HG03354 (cell line): Measurements from ENCODE around the gene PLIN3.
A peak's percentile ranks its signal among the peaks of the same experiment; 100 is the strongest.
"Not testable (repeated sequence)": the region's sequence is repeated elsewhere in the genome, so short reads cannot be mapped to it uniquely, and the experiment has no call there.

Experiments used
- ATAC-seq: cut with Tn5 transposase; IDR thresholded peaks from one replicate; pipeline ENCODE4 v1.9.1; 2021; ENCODE audit warnings: mild to moderate bottlenecking; ENCODE audit not compliant: unreplicated experiment, poor library complexity, severe bottlenecking

Gene PLIN3

DNA sequence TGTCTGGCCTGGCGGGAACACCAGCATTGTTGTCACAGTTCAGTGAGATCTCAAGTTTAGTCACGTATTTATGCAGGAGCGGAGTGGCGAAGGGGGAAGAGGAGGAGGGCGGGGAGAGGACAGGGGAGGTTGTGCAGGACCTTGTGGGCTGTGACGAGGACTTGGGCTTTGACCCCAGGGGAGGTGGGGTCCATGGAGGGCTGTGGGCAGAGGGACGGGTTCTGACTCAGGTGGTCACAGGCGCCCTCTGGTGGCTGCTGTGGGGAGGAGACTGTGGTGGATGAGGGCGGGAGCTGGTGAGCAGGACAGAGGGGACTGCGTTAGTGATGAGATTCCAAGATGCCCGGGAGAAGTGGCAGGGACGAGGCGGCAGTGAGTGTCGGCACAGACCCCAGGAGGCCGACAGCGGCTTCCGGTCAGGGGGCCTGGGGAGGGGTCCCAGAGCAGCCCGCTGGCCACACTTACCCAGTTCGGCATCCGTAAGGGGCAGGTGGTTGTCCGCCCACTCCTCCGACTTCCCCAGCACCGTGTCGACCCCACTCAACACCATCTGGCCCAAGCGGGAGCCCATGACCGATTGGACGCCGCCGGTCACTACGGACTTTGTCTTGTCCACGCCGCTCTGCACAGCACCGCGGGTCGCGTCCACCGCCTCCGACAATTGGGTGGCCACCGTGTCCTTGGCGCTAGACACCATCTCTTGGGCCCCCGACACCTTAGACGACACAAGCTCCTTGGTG lies 15.7 kb downstream of the PLIN3 start:
- ATAC-seq, result peak; percentile 48

DNA sequence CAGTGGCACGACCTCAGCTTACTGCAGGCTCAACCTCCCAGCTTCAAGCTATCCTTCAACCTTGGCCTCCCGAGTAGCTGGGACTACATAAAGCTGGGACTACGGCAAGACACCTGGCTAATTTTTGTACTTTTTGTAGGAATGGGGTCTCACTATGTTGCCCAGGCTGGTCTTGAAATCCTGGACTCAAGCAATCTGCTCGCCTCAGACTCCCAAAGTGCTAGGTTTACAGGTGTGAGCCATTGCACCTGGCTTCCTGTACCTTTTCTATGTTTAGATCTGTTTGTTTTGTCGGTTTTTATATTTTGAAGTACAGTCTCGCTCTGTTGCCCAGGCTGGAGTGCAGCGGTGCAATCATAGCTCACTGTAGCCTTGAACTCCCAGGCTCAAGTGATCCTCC lies 18.4 kb downstream of the PLIN3 start:
- ATAC-seq, result no peak

DNA sequence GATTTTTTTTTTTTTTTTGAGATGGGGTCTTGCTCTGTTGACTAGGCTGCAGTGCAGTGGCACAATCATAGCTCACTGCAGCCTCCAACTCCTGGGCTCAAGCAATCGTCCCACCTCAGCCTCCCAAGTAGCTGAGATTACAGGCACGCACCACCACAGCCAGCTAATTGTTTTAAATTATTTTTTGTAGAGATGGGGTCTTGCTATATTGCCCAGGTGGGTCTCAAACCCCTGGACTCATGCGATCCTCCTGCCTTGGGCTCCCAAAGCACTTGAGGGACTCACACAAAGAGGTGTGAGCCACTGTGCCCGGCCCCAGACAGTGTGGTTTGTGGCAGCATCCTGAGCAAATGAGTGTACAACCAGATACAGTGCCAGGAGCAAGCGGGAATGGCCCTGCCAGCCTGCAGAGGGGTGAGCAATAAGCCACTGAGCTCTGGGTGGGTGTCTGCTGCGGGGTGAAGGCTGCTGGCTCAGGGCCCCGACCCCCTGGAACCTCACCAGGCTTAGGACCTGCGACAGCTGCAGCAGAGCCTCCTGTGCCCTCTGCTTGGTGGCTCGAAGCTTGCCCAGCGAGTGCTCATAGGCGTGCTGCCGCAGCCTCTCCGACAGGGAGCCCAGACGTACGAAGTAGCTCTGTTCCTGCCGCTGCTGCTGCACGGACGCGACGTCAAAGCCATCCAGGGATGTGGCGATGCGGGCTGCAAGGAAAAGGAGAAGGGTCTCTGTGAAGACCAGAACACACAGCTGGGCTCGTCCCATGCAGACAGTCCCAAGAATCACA lies 20.1 kb downstream of the PLIN3 start:
- ATAC-seq, result no peak

DNA sequence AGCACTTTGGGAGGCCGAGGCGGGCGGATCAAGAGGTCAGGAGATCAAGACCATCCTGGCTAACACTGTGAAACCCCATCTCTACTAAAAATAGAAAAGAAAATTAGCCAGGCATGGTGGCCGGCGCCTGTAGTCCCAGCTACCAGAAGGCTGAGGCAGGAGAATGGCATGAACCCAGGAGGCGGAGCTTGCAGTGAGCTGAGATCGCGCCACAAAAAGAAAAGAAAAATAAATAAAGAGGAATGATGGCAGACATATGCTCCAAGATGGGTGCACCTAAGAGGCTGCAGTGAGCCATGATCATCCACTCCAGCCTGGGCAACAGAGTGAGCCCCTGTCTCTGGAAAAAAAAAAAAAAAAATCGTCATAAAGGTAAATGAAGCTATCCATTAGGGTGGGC lies 21.5 kb downstream of the PLIN3 start:
- not testable (repeated sequence) for ATAC-seq

DNA sequence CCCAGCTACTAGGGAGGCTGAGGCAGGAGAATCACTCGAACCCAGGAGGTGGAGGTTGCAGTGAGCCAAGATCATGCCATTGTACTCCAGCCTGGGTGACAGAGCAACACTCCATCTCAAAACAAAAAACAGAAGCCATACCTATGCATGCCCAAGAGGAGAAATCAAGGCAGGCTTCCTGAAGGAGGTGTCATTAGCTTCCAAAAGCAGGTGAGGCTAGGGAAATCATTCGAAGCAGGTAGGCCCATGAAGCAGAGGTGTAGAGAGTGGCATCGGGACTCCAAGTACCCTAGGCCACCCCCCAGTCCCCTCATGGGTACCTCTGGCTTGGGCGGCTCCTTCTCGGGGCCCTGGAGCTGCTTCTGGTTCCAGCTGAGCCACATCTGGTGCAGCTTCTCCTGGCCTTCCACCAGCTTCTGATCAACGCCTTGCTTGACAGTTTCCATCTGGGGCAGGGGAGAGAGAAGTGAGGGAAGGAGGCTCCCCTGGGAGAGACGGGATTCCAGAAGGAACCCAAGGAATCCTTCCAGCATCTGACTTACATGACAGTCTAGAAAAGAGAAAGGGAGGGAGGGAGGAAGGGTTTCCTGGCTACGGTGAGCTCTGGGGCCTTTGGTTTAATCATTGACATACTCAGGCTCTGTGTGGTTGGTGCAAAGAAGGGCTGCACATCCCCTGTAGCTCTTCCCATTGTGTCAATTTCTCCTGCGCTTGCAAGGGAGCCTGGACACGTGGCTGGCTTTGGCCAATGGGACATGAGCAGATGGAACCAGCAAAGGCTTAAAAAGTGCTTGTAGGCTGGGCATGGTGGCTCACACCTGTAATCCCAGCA lies 22.9 kb downstream of the PLIN3 start:
- no peak for ATAC-seq

DNA sequence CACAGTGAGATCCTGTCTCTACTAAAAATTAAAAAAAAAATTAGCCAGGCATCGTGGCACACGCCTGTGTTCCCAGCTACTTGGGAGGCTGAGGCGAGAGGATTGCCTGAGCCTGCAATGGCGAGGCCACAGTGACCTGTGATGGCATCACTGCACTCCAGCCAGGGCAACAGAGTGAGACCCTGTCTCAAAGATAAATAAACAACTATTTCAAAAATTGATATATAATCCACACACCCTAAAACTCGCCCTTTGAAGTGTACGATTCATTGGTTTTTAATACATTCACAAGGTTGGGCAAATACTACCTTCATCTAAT lies 23.9 kb downstream of the PLIN3 start:
- ATAC-seq, result no peak

DNA sequence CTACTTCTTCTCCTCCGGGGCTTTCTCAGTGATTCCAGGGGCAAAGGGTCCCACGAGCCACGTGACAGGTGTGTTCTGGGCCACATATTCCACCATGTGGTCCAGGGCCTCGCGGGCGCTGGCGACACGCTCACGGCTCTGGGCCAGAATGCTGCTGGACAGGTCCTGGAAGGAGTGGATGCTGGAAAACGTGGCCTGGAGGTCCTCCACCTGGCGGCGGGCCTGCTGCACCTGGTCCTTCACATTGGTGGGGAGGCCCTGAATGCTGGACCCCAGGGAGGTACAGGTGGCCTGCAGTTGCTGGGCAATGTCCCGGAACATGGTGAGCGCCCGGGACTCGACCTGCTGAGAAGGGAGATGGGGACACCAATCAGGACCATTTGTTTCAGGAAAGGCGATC lies 28.3 kb downstream of the PLIN3 start:
- ATAC-seq, result no peak

DNA sequence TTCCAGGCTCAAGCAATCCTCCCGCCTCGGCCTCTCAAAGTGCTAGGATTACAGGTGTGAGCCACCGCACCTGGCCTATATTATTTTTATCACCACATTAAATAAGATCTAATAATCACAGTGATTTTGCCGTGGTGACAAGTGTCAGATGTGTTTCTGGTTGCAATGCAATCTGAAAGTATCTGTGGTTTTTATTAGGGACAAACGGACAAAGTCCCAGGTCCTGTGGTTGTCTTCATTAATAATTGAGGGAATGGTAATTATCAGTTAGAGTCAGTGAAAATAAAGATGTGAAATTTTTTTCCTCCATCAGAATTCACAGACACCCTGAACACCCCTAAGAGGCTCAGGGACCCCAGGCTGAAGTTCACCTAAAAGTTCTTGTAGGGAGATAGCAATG lies 34.7 kb downstream of the PLIN3 start:
- ATAC-seq, result no peak

DNA sequence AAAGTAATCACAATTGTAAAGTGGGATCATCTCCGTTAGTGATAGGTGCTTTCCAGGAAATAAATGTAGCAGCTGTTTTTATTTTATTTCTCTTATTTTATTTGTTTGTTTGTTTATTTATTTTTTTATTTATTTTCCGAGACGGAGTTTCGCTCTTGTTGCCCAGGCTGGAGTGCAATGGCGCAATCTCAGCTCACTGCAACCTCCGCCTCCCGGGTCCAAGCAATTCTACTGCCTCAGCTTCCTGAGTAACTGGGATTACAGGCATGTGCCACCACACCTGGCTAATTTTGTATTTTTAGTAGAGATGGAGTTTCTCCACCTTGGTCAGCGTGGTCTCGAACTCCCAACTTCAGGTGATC lies 35.5 kb downstream of the PLIN3 start:
- not testable (repeated sequence) for ATAC-seq

DNA sequence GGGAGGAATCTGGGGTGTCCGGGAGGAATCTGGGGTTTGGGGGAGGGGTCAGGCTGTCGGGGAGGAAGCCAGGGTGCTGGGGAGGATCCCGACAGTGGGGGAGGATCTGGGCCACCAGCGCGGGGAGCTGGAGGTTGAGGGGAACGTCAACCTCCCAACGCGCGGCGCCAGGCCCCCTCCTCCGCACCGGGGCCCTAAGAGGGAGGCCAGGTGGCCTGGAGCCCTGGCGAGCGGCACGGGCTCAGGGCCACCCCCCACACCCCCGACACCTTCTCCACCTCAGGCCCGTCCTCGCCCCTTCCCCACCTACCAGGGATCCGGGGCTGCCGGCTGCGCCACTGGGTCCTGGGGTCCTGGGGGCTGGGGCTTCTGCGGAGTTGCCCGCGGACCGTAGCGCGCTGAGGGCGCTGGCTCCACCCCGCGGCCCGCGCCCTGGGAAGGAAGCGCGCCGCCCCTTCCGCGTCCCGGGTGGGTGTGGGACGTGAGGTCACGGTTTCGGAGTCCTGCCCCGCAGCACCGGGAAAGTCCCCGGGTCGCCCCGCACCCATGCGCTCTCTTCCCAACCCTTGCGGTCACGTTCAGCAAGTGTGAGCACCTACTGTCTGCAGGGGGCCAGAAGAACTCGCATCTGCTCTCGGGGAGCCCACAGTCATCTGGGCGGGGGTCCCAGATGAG lies 36.0 kb downstream of the PLIN3 start, which contains the start of gene TICAM1:
TSS of gene TICAM1 (minus strand) at position 409 of the 675 bp plus-strand sequence. CDS start 13,335 bp downstream, outside the sequence.
- no peak for ATAC-seq

DNA sequence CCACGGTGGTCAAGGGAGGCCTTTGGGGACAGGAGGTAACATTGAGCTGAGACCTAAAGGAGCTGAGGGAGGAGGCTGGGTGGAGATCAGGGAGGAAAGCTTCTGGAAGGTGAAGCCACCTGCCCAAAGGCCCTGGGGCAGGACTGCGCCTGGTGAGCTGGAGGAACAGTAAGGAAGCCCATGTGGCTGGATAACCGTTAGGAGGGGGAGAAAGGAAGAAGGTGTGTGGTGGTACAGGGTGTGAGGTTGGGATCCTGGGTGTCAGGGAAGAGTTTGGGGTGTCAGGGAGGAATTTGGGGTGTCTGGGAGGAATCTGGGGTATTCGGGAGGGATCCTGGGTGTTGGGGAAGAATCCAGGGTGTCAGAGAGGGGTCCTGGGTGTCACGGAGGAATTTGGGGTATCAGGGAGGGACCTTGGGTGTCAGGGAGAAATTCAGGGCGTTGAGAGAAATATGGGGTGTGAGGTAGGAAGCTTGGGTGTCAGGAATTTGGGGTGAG lies 36.6 kb downstream of the PLIN3 start:
- no peak for ATAC-seq

DNA sequence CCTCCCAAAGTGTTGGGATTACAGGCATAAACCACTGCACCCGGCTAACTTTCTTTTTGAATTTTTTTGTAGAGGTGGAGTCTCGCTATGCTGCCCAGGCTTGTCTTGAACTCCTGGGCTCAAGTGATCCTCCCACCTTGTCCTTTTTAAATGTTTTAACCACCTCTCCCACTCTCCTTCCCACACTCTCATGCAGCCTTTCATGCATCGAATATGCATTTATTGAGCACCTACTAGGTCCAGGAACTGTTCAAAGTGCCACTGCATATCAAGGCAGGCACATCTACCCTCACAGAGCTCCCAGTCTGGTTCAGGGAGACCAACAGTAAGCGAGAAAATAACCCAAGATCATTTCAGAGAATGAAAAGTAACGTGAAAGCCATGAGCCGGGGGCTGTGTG lies 37.1 kb downstream of the PLIN3 start:
- ATAC-seq, result no peak

DNA sequence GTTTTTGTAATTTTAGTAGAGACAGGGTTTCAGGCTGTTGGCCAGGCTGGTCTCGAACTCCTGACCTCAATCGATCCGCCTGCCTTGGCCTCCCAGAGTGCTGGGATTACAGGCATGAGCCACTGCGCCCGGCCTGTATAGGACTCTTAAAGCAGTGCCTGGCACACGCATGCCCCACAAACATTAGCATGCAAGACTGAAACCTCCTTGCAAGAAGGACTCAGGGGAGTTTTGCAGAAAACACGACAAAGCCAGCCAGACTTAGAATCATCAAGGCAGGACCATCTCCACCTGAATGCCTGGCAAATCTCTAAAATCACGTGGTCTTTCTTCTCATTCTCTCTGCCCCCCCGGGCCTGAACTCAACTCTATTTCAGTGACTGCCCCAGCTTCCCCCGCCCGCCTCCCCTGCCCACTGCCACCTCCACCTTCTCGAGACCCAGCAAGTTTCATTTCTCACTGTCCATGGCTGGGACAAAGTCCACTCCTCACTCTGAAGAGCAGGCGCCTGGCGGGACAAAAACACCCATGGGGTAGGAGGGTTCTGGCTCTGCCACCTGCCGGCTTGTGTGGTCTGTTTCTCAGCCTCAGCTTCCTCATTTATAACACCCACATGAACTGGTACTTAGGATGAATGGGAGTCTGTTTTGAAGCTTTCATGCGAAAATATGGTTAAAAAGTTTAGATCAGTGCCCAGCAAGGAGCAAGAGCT lies 38.3 kb downstream of the PLIN3 start:
- no peak for ATAC-seq

DNA sequence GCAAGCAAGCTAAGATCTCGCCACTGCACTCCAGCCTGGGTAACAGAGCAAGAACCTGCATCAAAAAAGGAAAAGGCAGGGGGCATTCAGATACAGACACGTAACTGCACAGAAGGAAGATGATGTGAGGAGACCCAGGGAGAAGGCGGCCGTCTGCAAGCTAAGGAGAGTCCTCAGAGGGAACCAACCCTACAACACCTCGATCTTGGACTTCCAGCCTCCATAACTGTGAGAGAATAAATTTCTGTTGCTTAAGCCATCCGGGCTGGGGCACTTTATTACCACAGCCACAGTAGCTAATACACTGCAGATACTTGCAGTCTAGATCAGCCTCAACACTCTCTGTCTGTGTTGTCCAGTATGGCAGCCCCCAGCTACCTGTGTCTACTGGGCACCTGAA lies 43.9 kb downstream of the PLIN3 start:
- no peak for ATAC-seq

DNA sequence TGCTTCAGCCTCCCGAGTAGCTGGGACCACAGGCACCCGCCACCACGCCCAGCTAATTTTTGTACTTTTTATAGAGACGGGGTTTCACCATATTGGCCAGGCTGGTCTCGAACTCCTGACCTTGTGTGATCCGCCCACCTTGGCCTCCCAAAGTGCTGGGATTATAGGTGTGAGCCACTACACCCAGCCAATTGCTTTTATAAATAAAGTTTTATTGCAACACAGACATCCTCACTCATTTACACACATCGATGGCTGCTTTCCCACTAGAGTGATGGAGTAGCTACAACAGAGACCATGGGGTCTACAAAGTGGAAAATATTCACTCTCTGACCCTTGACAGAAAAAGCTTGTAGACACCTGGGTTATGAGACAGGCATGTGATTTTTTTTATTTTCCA lies 45.1 kb downstream of the PLIN3 start:
- not testable (repeated sequence) for ATAC-seq

DNA sequence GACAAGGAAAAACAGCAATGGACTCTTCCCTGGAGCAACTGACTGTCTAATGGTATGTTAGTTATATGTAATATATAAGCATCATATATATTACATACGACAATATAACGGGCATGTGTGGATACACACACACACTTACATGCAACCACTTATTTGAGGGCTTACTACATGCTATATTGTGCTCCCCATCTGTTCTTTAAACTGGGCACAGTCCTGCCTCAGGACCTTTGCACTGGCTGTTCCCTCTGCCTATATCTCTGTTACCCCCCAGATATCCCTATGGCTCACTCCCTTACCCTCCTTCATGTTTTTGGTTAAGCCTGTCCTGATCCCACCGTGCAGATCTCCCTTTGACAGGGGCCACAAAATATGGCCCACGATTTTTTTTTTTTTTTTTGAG lies 46.2 kb downstream of the PLIN3 start:
- ATAC-seq, result no peak

DNA sequence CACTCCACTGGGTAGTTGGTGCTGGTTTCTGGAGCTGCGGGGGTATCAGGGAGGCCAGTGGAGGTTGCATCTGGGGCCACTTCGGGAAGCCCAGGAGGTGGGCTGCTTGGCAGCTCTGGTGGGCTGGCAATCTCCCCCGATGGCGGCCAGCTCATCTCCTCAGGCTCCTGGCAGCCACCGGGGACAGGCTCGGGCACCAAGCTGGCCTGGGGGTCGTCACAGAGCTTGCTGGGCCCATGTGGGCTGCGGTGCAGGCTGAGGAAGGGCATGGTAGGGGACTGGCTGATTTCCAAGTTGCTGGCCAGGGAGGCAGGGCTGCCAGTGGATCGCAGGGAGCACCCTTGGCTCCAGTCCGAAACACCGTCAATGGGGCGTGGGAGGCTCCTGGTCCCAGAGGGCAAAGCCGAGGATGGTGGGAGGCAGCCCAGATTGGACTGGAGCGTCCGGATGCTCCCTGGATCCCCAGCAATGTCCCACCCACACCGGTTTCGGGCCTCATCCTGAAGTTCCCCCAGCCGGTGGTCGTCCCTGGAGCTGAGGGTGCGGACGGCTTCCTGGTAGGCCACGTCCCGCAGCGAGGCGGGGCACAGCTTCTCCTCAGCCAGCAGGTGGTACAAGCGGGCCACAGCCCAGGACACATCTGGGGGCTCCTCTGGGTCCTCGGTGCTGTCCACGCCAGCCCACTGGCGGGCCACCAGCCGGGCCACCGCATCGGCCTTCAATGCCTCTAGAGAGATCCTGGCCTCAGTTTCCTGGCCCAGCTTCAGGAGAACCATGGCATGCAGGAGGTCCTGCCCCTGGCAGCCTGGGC lies 49.8 kb downstream of the PLIN3 start:
- no peak for ATAC-seq

DNA sequence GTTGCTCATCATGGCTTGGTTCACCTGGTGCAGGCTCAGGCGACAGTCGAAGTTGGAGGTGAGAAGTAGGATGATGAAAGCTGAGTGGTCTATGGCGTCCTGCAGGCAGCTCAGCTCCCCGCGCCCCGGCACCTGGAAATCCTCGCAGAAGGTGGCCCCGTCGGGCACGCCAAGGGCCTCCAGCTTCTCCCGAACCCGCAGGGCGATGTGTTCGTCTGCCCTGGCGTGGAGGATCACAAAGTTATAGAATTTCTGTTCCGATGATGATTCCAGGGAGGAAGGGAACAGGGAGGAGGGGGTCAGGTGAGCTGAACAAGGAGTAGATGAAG lies 50.6 kb downstream of the PLIN3 start:
- no peak for ATAC-seq
